Esophagus muscularis mucosa (tissue), 4 donors: Measurements from ENCODE around the gene NME7. TPM values are rescaled to one million over a fixed set of nuclear protein-coding genes. Genes with fewer than 3 reads are reported as not detected.

ENCODE experiments used
- DNase-seq: peaks from one replicate; pipeline ENCODE4 v3.0.0-alpha.2; 2017; ENCODE audit errors: extremely low spot score
- H3K27ac ChIP-seq, 4 donors: fragments of 200-600 bp; sonication (generic); replicated peaks in 1 of 4; 1 replicate in 3 of 4; 2 replicates in 1 of 4; pipeline ENCODE4 v1.5.1; 2016 to 2019; ENCODE audit warnings: mild to moderate bottlenecking in 1 of 4
- H3K27me3 ChIP-seq, 4 donors: fragments of 200-600 bp; sonication (generic); one replicate each; pipeline versions ENCODE4 v1.5.1 to v1.6.0; 2016 to 2019
- H3K36me3 ChIP-seq, 4 donors: fragments of 200-600 bp; sonication (generic); one replicate each; pipeline ENCODE4 v1.5.1; 2016 to 2019
- H3K4me1 ChIP-seq, 4 donors: fragments of 200-600 bp; sonication (generic); one replicate each; pipeline ENCODE4 v1.5.1; 2016 to 2019
- H3K4me3 ChIP-seq, 4 donors: fragments of 200-600 bp; sonication (generic); 1 replicate in 2 of 4; 2 replicates in 2 of 4; pipeline ENCODE4 v1.5.1; 2016 to 2019; ENCODE audit warnings: mild to moderate bottlenecking in 4 of 4, moderate library complexity in 1 of 4
- H3K9me3 ChIP-seq, 4 donors: fragments of 200-600 bp; sonication (generic); 1 replicate in 3 of 4; 2 replicates in 1 of 4; pipeline ENCODE4 v1.5.1; 2016 to 2019
- EP300 ChIP-seq: sonication (generic); formaldehyde crosslinking; IDR thresholded peaks from one replicate; pipeline ENCODE4 v1.6.1; 2017; ENCODE audit warnings: antibody characterized with exemption
- POLR2A ChIP-seq: fragments of 450-650 bp; IDR thresholded peaks from one replicate; pipeline ENCODE4 v1.6.1; 2017; ENCODE audit warnings: antibody characterized with exemption, moderate library complexity, mild to moderate bottlenecking, low read depth
- POLR2AphosphoS5 ChIP-seq, 2 donors: sonication (generic); formaldehyde crosslinking; IDR thresholded peaks; one replicate each; pipeline ENCODE4 v1.6.1; 2017; ENCODE audit warnings: antibody characterized with exemption in 2 of 2
- WGBS: methylation state at CpG from one replicate; pipeline ENCODE4 v1.1.5; 2018; 5-methylcytosine and 5-hydroxymethylcytosine counted together
- intact Hi-C: fragments of 100-400 bp; cut with DNase I; formaldehyde crosslinking; loops from one replicate; pipeline ENCODE4 v1.15.1; 2023
- total RNA-seq, 4 donors: library from RNA; depleted of rRNA; stranded (reverse); fragments of >200 nt; gene quantifications; one replicate each; pipeline versions ENCODE4 v1.1.0 to v1.2.1, GENCODE V29; 2016
- TF ChIP-seq, protein P1 (sequence below), 3 experiments: fragments of 200-600 bp in 2 of 3; fragments of 450-650 bp in 1 of 3; sonication (generic) in 2 of 3; IDR thresholded peaks; one replicate each; pipeline ENCODE4 v1.5.1; 2017 to 2019; ENCODE audit warnings: antibody characterized with exemption in 3 of 3, mild to moderate bottlenecking in 2 of 3, moderate library complexity in 1 of 3

Gene NME7
- total RNA-seq, 4 donors from 2014 or later = 10.2 to 27.8 (median 14.5) TPM

DNA sequence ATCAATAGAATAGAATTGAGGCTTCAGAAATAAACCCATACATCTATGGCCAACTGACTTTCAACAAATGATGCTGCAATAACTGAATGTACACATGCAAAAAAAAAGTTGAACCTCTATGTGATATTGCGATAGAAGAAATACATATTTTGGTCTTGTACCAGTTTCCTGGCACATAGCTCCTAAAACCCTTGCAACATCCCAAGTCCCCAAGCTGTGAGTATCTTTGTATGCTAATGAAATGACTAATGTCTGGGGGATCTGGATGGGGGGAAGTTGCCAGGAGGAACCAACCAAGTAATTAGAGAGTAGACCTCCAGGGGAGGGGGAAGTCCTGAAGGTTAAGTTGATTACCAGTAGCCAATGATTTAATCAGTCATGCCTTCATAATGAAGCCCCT, 24.8 kb upstream of the NME7 start:
- TF ChIP-seq, protein P1, sequence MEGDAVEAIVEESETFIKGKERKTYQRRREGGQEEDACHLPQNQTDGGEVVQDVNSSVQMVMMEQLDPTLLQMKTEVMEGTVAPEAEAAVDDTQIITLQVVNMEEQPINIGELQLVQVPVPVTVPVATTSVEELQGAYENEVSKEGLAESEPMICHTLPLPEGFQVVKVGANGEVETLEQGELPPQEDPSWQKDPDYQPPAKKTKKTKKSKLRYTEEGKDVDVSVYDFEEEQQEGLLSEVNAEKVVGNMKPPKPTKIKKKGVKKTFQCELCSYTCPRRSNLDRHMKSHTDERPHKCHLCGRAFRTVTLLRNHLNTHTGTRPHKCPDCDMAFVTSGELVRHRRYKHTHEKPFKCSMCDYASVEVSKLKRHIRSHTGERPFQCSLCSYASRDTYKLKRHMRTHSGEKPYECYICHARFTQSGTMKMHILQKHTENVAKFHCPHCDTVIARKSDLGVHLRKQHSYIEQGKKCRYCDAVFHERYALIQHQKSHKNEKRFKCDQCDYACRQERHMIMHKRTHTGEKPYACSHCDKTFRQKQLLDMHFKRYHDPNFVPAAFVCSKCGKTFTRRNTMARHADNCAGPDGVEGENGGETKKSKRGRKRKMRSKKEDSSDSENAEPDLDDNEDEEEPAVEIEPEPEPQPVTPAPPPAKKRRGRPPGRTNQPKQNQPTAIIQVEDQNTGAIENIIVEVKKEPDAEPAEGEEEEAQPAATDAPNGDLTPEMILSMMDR (IDR thresholded peaks at IDR 0.05) = no peak
- TF ChIP-seq EP300 (no peak), POLR2A (no peak), POLR2AphosphoS5 (IDR thresholded peaks at IDR 0.05) (no peak)
- Histone ChIP-seq H3K27ac (no peak overlapping the region), H3K4me1 (no peaks in the 10 kb centered on the region), H3K9me3 (no peaks in the 10 kb centered on the region), H3K4me3 (no peak overlapping the region), H3K36me3 (peaks cover 25 to 84% (median 49%) of the 10 kb centered on the region in 4 donors), H3K27me3 (no peaks in the 10 kb centered on the region)
- WGBS = 87% methylated on average over 1 of the region's 1 CpG
- intact Hi-C loops = no loop called here
- DNase-seq = no peak

DNA sequence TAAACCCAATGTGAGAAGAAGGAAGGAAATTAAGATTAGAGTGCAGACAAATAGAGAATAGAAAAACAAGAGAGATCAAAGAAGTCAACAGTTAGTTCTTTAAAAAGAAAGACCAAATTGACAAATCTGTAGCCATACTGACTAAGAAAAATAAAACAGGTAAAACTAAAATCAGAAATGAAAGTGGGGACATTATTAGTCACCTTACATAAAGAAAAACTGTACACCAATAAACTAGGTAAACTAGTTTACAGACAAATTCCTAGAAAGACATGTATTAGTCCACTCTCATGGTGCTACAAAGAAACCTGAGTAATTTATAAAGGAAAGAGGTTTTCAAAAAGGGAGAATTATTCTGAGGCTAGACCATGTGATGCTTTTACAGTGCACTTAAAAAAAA, 22.7 kb upstream of the NME7 start:
- intact Hi-C loops = no loop called here
- TF ChIP-seq POLR2AphosphoS5 (IDR thresholded peaks at IDR 0.05) (no peak), POLR2A (no peak), EP300 (no peak)
- TF ChIP-seq, protein P1 (IDR thresholded peaks at IDR 0.05) = no peak
- H3K9me3 ChIP-seq = no peaks in the 10 kb centered on the region
- peaks cover 31 to 93% (median 56%) of the 10 kb centered on the region in 4 donors for H3K36me3 ChIP-seq
- no peaks in the 10 kb centered on the region for H3K4me1 ChIP-seq
- no peak overlapping the region for H3K27ac ChIP-seq
- no peak for DNase-seq
- no peaks in the 10 kb centered on the region for H3K27me3 ChIP-seq
- no peak overlapping the region for H3K4me3 ChIP-seq

DNA sequence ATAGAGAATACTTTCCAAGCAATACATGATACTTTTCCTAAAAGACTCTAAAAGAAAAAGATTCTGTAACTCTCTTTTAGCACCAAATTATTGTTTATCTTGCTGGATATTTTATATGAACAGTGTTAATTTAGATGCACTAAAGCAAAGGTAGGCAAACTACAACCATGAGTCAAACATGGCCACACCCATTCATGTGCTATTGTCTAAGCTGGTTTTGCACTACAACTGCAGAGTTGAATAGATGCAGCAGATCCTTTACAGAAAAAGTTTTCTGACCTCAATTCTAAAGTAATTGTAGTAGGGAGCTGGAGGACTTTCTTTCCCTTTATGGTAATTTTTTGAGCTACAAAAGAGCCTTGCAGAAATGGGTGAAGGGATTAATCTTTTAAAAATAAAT, 19.8 kb upstream of the NME7 start:
- intact Hi-C loops = no loop called here
- TF ChIP-seq EP300 (no peak), POLR2AphosphoS5 (IDR thresholded peaks at IDR 0.05) (no peak), POLR2A (no peak)
- TF ChIP-seq, protein P1 (IDR thresholded peaks at IDR 0.05) = no peak

DNA sequence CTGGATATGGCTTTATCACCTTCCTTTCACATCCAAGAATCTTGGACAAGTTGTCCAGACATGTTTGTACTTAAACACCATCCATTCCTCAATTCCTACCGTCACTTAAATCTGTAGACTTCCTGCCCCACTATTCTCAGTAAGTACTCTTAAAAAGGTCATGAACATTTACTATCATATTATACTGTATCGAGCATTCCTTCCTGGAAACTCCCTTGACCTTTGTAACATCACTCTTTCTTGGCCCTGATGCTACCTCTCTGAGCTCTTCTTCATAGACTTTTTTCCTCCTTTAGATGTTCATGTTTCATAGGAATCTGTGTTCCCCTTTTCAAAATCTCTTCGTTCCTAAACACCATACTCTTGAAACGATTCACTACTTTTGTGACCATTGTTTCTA, 15.9 kb upstream of the NME7 start:
- H3K4me1 ChIP-seq = no peaks in the 10 kb centered on the region
- H3K27me3 ChIP-seq = no peaks in the 10 kb centered on the region
- DNase-seq = no peak
- H3K9me3 ChIP-seq = no peaks in the 10 kb centered on the region
- WGBS = 84% methylated on average over 4 of the region's 4 CpGs
- TF ChIP-seq, protein P1 (IDR thresholded peaks at IDR 0.05) = no peak
- TF ChIP-seq POLR2A (no peak), POLR2AphosphoS5 (IDR thresholded peaks at IDR 0.05) (no peak), EP300 (no peak)
- no peak overlapping the region for H3K27ac ChIP-seq
- no peak overlapping the region for H3K4me3 ChIP-seq
- intact Hi-C loops = no loop called here
- H3K36me3 ChIP-seq = peaks cover 49 to 91% (median 72%) of the 10 kb centered on the region in 4 donors

More for the DNA sequence above, 19.8 kb upstream of the NME7 start:
- no peaks in the 10 kb centered on the region for H3K27me3 ChIP-seq
- H3K36me3 ChIP-seq = peaks cover 46 to 97% (median 76%) of the 10 kb centered on the region in 4 donors
- no peaks in the 10 kb centered on the region for H3K9me3 ChIP-seq
- no peak for DNase-seq
- no peak overlapping the region for H3K4me3 ChIP-seq
- no peaks in the 10 kb centered on the region for H3K4me1 ChIP-seq
- H3K27ac ChIP-seq = no peak overlapping the region

DNA sequence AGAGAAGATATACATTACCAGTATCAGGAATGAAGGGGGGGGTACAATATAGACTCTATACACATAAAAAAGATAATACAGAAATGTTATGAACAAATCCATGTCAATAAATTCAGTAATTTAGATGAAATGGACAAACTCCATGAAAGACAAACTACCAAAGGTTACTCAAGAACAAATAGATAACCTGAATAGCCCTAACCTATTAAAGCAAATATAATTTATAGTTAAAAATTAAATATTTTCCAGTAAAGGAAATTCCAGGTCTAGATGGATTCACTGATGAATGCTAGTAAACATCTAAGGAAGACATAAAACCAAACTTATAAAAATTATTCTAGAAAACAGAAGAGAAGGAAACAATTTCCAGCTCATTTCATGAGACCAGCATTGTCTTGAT, 13.6 kb upstream of the NME7 start:
- no peak for TF ChIP-seq POLR2A
- TF ChIP-seq EP300 = no peak
- TF ChIP-seq POLR2AphosphoS5 (IDR thresholded peaks at IDR 0.05) = no peak
- TF ChIP-seq, protein P1 (IDR thresholded peaks at IDR 0.05) = no peak
- H3K36me3 ChIP-seq = peaks cover 44 to 91% (median 77%) of the 10 kb centered on the region in 4 donors
- no peak overlapping the region for H3K4me3 ChIP-seq
- H3K27ac ChIP-seq = no peak overlapping the region
- no peaks in the 10 kb centered on the region for H3K4me1 ChIP-seq
- H3K27me3 ChIP-seq = no peaks in the 10 kb centered on the region
- intact Hi-C loops = no loop called here
- no peaks in the 10 kb centered on the region for H3K9me3 ChIP-seq
- no peak for DNase-seq
